ENCODE results near the gene MMP21. TPM values are rescaled to one million over a fixed set of nuclear protein-coding genes. Genes with fewer than 3 reads are reported as not detected.

Gene MMP21
- total and polyA plus RNA-seq, 2 experiments from 2014 or later, result not detected

- Histone ChIP-seq H3K4me3 (peak overlapping the region; percentile 98), H3K79me2 (replicated peaks; ENCODE audit: insufficient read depth) (peaks cover 52% of the 10 kb centered on the region), H2AFZ (peak overlapping the region; percentile 97), H3K27ac (ENCODE audit: low read depth) (peak overlapping the region; percentile 97), H3K27me3 (ENCODE audit: insufficient read depth) (no peaks in the 10 kb centered on the region), H3K4me1 (ENCODE audit: insufficient read depth) (peaks cover 10% of the 10 kb centered on the region), H3K9me2 (ENCODE audit: insufficient read depth) (no peaks in the 10 kb centered on the region), H4K20me1 (replicated peaks; ENCODE audit: insufficient read depth) (peaks cover 42% of the 10 kb centered on the region), H3K36me3 (ENCODE audit: insufficient read depth) (peaks cover 17% of the 10 kb centered on the region), H3K4me2 (peak overlapping the region; percentile 99), H3F3A (replicated peaks; ENCODE audit: low read depth) (no peaks in the 10 kb centered on the region)
- Mint-ChIP-seq H3K4me1 (peaks cover 5% of the 10 kb centered on the region; the same call in 2 of the 3 replicates), H3K36me3 (ENCODE audit: low read depth) (peaks cover 30% of the 10 kb centered on the region), H3K27ac (no peak overlapping the region), H3K4me3 (no peak overlapping the region), H3K9me3 (no peaks in the 10 kb centered on the region), H3K27me3 (ENCODE audit: insufficient read depth, low read depth, poor library complexity) (peaks cover 2% of the 10 kb centered on the region)
- peak; percentile 18 for DNase-seq (ENCODE audit: low spot score)
- ATAC-seq, result peak; percentile 6; the same call in 2 of the 3 replicates
- TF ChIP-seq ZNF331 (CRISPR knock-in tag; IDR thresholded peaks at IDR 0.05; ENCODE audit: low read depth) (no peak), STAT1 (IDR thresholded peaks at IDR 0.05; ENCODE audit: unreplicated experiment) (no peak), EZH2phosphoT487 (IDR thresholded peaks at IDR 0.05; ENCODE audit: unreplicated experiment) (no peak), CTCF (conservative IDR thresholded peaks at IDR 0.05; ENCODE audit: low read depth in 2 of 2) (no peak), POLR2AphosphoS5 (IDR thresholded peaks at IDR 0.05; ENCODE audit: low read depth) (no peak), ZNF114 (CRISPR knock-in tag; IDR thresholded peaks at IDR 0.05) (no peak)
These were observed 48.1 kb upstream of the MMP21 start for GRCh38 chr10:125823663-125824251.

- Mint-ChIP-seq H3K9me3 (no peaks in the 10 kb centered on the region), H3K4me3 (peak within 1 kb of the TSS; percentile 73), H3K27ac (0 out of 2 replicates have a peak within 1 kb of the TSS, but pooled peaks have one; percentile 60), H3K36me3 (ENCODE audit: low read depth) (peaks cover 23% of the 10 kb centered on the region), H3K4me1 (peaks cover 5% of the 10 kb centered on the region; the same call in 2 of the 3 replicates), H3K27me3 (ENCODE audit: insufficient read depth, low read depth, poor library complexity) (no peaks in the 10 kb centered on the region)
- Histone ChIP-seq H3F3A (replicated peaks; ENCODE audit: low read depth) (no peaks in the 10 kb centered on the region), H3K36me3 (ENCODE audit: insufficient read depth) (peaks cover 13% of the 10 kb centered on the region), H3K9me2 (ENCODE audit: insufficient read depth) (no peaks in the 10 kb centered on the region), H3K4me1 (ENCODE audit: insufficient read depth) (peaks cover 10% of the 10 kb centered on the region), H3K4me3 (peak within 1 kb of the TSS; percentile 98), H3K27ac (ENCODE audit: low read depth) (peak within 1 kb of the TSS; percentile 97), H3K79me2 (replicated peaks; ENCODE audit: insufficient read depth) (peaks cover 52% of the 10 kb centered on the region), H4K20me1 (replicated peaks; ENCODE audit: insufficient read depth) (peaks cover 35% of the 10 kb centered on the region), H2AFZ (peak within 1 kb of the TSS; percentile 97), H3K27me3 (ENCODE audit: insufficient read depth) (no peaks in the 10 kb centered on the region), H3K4me2 (peak within 1 kb of the TSS; percentile 99)
- ATAC-seq (peak; percentile 86), DNase-seq (ENCODE audit: low spot score) (peak; percentile 93)
- TF ChIP-seq REST (IDR thresholded peaks at IDR 0.05; ENCODE audit: unreplicated experiment) (no peak), ZNF462 (CRISPR knock-in tag; IDR thresholded peaks at IDR 0.05) (no peak), ZNF331 (CRISPR knock-in tag; IDR thresholded peaks at IDR 0.05; ENCODE audit: low read depth) (no peak)
These were observed 47.4 kb upstream of the MMP21 start, which contains the start of the genes BCCIP and UROS for GRCh38 chr10:125822878-125823662. BCCIP (plus strand) TSS chr10:125823546; CDS start chr10:125823558, 12 bp downstream. UROS (minus strand) TSS chr10:125823258; CDS start chr10:125816499, 6,759 bp downstream.
